ENCODE results near the gene CRMP1.

CRMP1 gene

GRCh38 chr4:5785806-5786680 is 106.8 kb downstream of the CRMP1 start:
- Histone ChIP-seq H3K9ac (ENCODE audit: low read depth, low read length) (peak overlapping the region; percentile 44), H3K36me3 (ENCODE audit: insufficient read depth, low read length) (peaks cover 81% of the 10 kb centered on the region)

GRCh38 chr4:5784960-5785611 is 107.8 kb downstream of the CRMP1 start:
- Histone ChIP-seq H3K4me1 (ENCODE audit: control insufficient read depth, insufficient read depth, low read length) (peaks cover 13% of the 10 kb centered on the region), H3K27me3 (ENCODE audit: control insufficient read depth, insufficient read depth, low read length) (no peaks in the 10 kb centered on the region), H3K4me2 (ENCODE audit: low read length) (no peak overlapping the region), H3K9me3 (replicated peaks; ENCODE audit: low read length) (no peaks in the 10 kb centered on the region), H3K36me3 (ENCODE audit: insufficient read depth, low read length) (peaks cover 85% of the 10 kb centered on the region), H3K4me3 (ENCODE audit: low read length) (no peak overlapping the region), H3K9ac (ENCODE audit: low read depth, low read length) (peak overlapping the region; percentile 44)

More at GRCh38 chr4:5785806-5786680, 106.8 kb downstream of the CRMP1 start:
- Histone ChIP-seq H3K27me3 (ENCODE audit: control insufficient read depth, insufficient read depth, low read length) (no peaks in the 10 kb centered on the region), H3K4me3 (ENCODE audit: low read length) (no peak overlapping the region), H3K4me2 (ENCODE audit: low read length) (no peak overlapping the region), H3K4me1 (ENCODE audit: control insufficient read depth, insufficient read depth, low read length) (peaks cover 13% of the 10 kb centered on the region), H3K9me3 (replicated peaks; ENCODE audit: low read length) (no peaks in the 10 kb centered on the region)

GRCh38 chr4:5784021-5784420 is 108.9 kb downstream of the CRMP1 start:
- H3K4me1 ChIP-seq (ENCODE audit: control insufficient read depth, insufficient read depth, low read length), result peaks cover 13% of the 10 kb centered on the region
- H3K9me3 ChIP-seq (replicated peaks; ENCODE audit: low read length), result no peaks in the 10 kb centered on the region
- no peaks in the 10 kb centered on the region for H3K27me3 ChIP-seq (ENCODE audit: control insufficient read depth, insufficient read depth, low read length)
- H3K4me2 ChIP-seq (ENCODE audit: low read length), result no peak overlapping the region
- H3K36me3 ChIP-seq (ENCODE audit: insufficient read depth, low read length), result peaks cover 78% of the 10 kb centered on the region
- H3K4me3 ChIP-seq (ENCODE audit: low read length), result no peak overlapping the region
- H3K9ac ChIP-seq (ENCODE audit: low read depth, low read length), result no peak overlapping the region

DNA sequence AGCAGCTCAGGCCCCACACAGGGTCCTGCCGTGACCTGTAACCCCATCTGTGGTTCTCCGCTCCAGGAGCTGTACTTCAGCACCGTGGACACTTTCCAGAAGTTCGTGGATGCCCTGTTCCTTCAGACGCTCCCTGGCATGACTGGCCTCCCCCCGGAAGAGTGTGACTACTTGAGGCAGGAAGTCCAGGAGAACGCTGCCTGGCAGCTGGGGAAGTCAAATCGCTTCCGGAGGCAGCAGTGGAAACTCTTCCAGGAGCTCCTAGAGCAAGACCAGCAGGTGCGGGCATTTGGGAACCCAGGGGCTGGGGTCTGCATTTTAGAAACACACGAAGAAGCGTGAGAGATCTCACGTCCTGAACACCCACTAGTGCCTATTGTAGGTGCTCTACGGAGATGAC is 109.4 kb downstream of the CRMP1 start:
- Histone ChIP-seq H3K4me1 (ENCODE audit: control insufficient read depth, insufficient read depth, low read length) (peaks cover 13% of the 10 kb centered on the region), H3K4me2 (ENCODE audit: low read length) (no peak overlapping the region), H3K4me3 (ENCODE audit: low read length) (no peak overlapping the region), H3K9ac (ENCODE audit: low read depth, low read length) (no peak overlapping the region), H3K27me3 (ENCODE audit: control insufficient read depth, insufficient read depth, low read length) (no peaks in the 10 kb centered on the region), H3K36me3 (ENCODE audit: insufficient read depth, low read length) (peaks cover 74% of the 10 kb centered on the region), H3K9me3 (replicated peaks; ENCODE audit: low read length) (no peaks in the 10 kb centered on the region)

DNA sequence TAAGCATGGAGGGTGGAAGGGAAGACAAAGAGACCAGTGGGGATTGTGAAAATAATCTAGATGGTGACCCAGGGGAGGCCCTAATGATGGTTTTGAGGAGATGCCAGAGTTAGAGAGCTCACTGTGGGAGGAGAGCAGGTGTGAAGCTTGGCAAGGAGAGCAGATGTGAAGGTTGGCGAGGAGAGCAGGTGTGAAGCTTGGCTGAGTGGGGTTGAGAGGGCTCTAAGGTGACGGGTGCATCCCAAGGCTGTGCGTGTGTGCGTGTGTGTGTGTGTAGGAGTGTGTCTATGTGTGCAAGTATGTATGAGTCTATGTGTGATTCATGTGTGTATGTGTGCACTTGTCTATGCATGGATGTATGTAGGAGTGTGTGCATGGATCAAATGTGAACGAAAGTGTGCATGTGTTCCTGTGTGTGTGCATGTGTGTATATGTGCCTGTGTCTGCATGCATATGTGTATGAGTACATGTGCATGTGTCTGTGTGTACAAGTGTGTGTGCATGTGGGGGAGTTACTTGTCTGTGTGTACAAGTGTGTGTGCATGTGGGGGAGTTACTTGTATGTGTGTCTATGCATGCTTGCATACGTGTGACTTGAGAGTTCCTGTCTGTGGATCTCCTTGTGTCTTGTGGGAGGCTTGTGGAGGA is 109.9 kb downstream of the CRMP1 start:
- no peak overlapping the region for H3K9ac ChIP-seq (ENCODE audit: low read depth, low read length)
- H3K4me2 ChIP-seq (ENCODE audit: low read length), result no peak overlapping the region
- H3K4me1 ChIP-seq (ENCODE audit: control insufficient read depth, insufficient read depth, low read length), result peaks cover 13% of the 10 kb centered on the region
- H3K4me3 ChIP-seq (ENCODE audit: low read length), result no peak overlapping the region
- no peaks in the 10 kb centered on the region for H3K27me3 ChIP-seq (ENCODE audit: control insufficient read depth, insufficient read depth, low read length)
- H3K9me3 ChIP-seq (replicated peaks; ENCODE audit: low read length), result no peaks in the 10 kb centered on the region
- peaks cover 69% of the 10 kb centered on the region for H3K36me3 ChIP-seq (ENCODE audit: insufficient read depth, low read length)

GRCh38 chr4:5781691-5782090 is 111.2 kb downstream of the CRMP1 start:
- Histone ChIP-seq H3K27me3 (ENCODE audit: control insufficient read depth, insufficient read depth, low read length) (no peaks in the 10 kb centered on the region), H3K4me1 (ENCODE audit: control insufficient read depth, insufficient read depth, low read length) (peaks cover 13% of the 10 kb centered on the region), H3K9me3 (replicated peaks; ENCODE audit: low read length) (peaks cover under 1% of the 10 kb centered on the region), H3K4me3 (ENCODE audit: low read length) (no peak overlapping the region), H3K4me2 (ENCODE audit: low read length) (no peak overlapping the region), H3K36me3 (ENCODE audit: insufficient read depth, low read length) (peaks cover 66% of the 10 kb centered on the region), H3K9ac (ENCODE audit: low read depth, low read length) (no peak overlapping the region)

- H3K4me3 ChIP-seq (ENCODE audit: low read length), result no peak overlapping the region
- peaks cover 12% of the 10 kb centered on the region for H3K4me1 ChIP-seq (ENCODE audit: control insufficient read depth, insufficient read depth, low read length)
- H3K4me2 ChIP-seq (ENCODE audit: low read length), result no peak overlapping the region
- H3K9ac ChIP-seq (ENCODE audit: low read depth, low read length), result no peak overlapping the region
- peaks cover 7% of the 10 kb centered on the region for H3K9me3 ChIP-seq (replicated peaks; ENCODE audit: low read length)
- peaks cover 72% of the 10 kb centered on the region for H3K36me3 ChIP-seq (ENCODE audit: insufficient read depth, low read length)
- no peaks in the 10 kb centered on the region for H3K27me3 ChIP-seq (ENCODE audit: control insufficient read depth, insufficient read depth, low read length)
Observed at GRCh38 chr4:5780831-5781480, 111.9 kb downstream of the CRMP1 start.

DNA sequence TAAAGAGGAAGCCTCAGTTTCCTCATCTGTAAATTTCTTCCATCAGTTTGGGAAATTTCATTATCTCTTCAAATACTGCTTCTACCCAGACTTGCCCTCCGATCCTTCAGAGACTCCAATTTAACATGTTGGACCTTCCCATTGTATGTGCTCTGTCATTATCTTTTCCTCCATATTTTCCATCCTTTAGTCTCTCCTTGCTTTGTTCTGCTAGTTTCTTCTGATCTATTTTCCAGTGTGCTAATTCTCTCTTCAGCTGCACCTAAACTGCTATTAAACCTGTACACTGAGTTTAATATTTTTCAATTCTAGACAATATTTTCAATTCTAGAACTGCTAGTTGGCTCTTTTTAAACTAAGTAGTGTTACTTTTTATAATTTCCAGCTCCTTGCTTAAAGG is 116.4 kb downstream of the CRMP1 start:
- H3K4me2 ChIP-seq (ENCODE audit: low read length), result no peak overlapping the region
- no peaks in the 10 kb centered on the region for H3K4me1 ChIP-seq (ENCODE audit: control insufficient read depth, insufficient read depth, low read length)
- no peak overlapping the region for H3K9ac ChIP-seq (ENCODE audit: low read depth, low read length)
- H3K9me3 ChIP-seq (replicated peaks; ENCODE audit: low read length), result peaks cover 7% of the 10 kb centered on the region
- no peaks in the 10 kb centered on the region for H3K27me3 ChIP-seq (ENCODE audit: control insufficient read depth, insufficient read depth, low read length)
- no peak overlapping the region for H3K4me3 ChIP-seq (ENCODE audit: low read length)
- peaks cover 73% of the 10 kb centered on the region for H3K36me3 ChIP-seq (ENCODE audit: insufficient read depth, low read length)

DNA sequence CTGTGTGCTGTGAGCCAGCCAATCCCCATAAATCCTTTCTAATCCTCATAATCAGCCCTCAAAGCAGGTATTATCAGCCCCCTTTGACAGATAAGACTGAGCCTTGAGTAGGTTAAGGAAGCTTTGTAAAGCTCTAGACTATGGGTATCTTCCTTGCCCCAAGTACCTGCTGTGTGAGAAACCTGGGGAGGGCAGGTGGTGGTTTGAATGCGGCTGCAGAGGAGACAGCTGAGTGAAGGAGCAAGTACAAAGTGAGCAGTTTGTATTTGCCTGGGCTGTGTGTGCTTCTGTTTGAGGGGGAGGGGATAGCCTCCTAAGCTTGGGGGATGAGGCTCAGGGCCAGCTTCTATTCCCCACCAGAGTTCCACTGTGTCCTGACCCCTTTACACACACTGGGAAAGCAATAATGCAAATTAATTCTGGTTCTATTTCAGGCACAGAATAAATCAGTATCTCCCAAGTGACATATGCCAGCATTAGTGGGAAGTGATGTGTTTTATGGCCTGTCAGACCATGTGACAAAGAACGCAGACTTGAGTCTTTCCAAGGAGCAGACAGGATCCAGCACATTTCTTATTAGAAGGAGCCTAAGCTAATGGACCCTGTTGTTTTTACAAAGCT is 118.4 kb downstream of the CRMP1 start:
- no peak overlapping the region for H3K4me2 ChIP-seq (ENCODE audit: low read length)
- peaks cover 7% of the 10 kb centered on the region for H3K9me3 ChIP-seq (replicated peaks; ENCODE audit: low read length)
- H3K27me3 ChIP-seq (ENCODE audit: control insufficient read depth, insufficient read depth, low read length), result no peaks in the 10 kb centered on the region
- H3K4me1 ChIP-seq (ENCODE audit: control insufficient read depth, insufficient read depth, low read length), result no peaks in the 10 kb centered on the region
- no peak overlapping the region for H3K9ac ChIP-seq (ENCODE audit: low read depth, low read length)
- peaks cover 75% of the 10 kb centered on the region for H3K36me3 ChIP-seq (ENCODE audit: insufficient read depth, low read length)
- no peak overlapping the region for H3K4me3 ChIP-seq (ENCODE audit: low read length)

DNA sequence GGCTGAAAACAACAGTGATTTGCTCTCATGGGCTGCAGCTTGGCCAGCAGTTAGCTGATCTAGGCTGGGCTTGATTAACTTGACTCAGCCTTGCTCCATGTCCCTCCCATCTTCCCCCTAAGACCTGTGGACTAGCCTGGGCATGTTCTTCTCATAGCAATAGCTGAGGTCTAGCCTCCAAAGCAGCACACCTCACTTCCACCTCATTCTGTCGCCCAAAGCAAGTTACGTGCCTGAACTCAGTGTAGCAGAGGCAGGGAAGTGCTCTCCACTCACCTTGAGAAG is 119.7 kb downstream of the CRMP1 start:
- H3K9ac ChIP-seq (ENCODE audit: low read depth, low read length), result no peak overlapping the region
- no peaks in the 10 kb centered on the region for H3K4me1 ChIP-seq (ENCODE audit: control insufficient read depth, insufficient read depth, low read length)
- no peak overlapping the region for H3K4me2 ChIP-seq (ENCODE audit: low read length)
- H3K27me3 ChIP-seq (ENCODE audit: control insufficient read depth, insufficient read depth, low read length), result no peaks in the 10 kb centered on the region
- no peak overlapping the region for H3K4me3 ChIP-seq (ENCODE audit: low read length)
- peaks cover 86% of the 10 kb centered on the region for H3K36me3 ChIP-seq (ENCODE audit: insufficient read depth, low read length)
- peaks cover 7% of the 10 kb centered on the region for H3K9me3 ChIP-seq (replicated peaks; ENCODE audit: low read length)
